C4-2B (cell line): ENCODE data around the gene ZNF732.

Source experiments
- CTCF ChIP-seq: fragments of 450-650 bp; conservative IDR thresholded peaks from 2 replicates; pipeline ENCODE4 v1.5.1; 2017; ENCODE audit warnings: mild to moderate bottlenecking
- ZFX ChIP-seq: fragments of 450-650 bp; IDR thresholded peaks from 2 replicates; pipeline ENCODE4 v1.6.1; 2017

GRCh38 chr4:336893-337142 lies 31.5 kb upstream of the ZNF732 start:
- TF ChIP-seq CTCF (no peak), ZFX (no peak)
